ENCODE measurements around the gene ADAT1.

GRCh38 chr16:75555707-75556430 is 67.2 kb downstream of the ADAT1 start, which contains the start of gene TMEM231:
- TF ChIP-seq CTCF (IDR thresholded peaks at IDR 0.05; ENCODE audit: low read depth, low read length), result no peak; the same call in 1 of the 2 replicates
- TF ChIP-seq EZH2phosphoT487 (IDR thresholded peaks at IDR 0.05; ENCODE audit: low read depth), result no peak
